H1 (cell line): Measurements from ENCODE around the gene WDR35. TPM values are rescaled to one million over a fixed set of nuclear protein-coding genes. Genes with fewer than 3 reads are reported as not detected.
A peak's percentile ranks its signal among the peaks of the same experiment; 100 is the strongest.

Experiments
- BRCA1 ChIP-seq: IDR thresholded peaks from 2 replicates; pipeline ENCODE4 v1.6.1; 2012; ENCODE audit warnings: low read depth, low read length, improper control_type of control experiment
- CBX5 ChIP-seq: fragments of 300-800, 300-1000 bp; sonication (generic); IDR thresholded peaks from 2 replicates; pipeline ENCODE4 v1.7.1; 2016; ENCODE audit warnings: antibody characterized with exemption, low read length, low read depth
- CHD1 ChIP-seq: IDR thresholded peaks from 2 replicates; pipeline ENCODE4 v1.6.1; 2012; ENCODE audit warnings: low read depth, low read length, improper control_type of control experiment
- CTBP2 ChIP-seq: IDR thresholded peaks from 2 replicates; pipeline ENCODE4 v1.7.0; 2011; ENCODE audit warnings: borderline replicate concordance, mild to moderate bottlenecking, moderate library complexity, mixed read lengths, low read length; ENCODE audit not compliant: insufficient read depth, insufficient read length
- HDAC2 ChIP-seq, 2 experiments: fragments of 300-600 bp in 1 of 2; sonication (generic) in 1 of 2; IDR thresholded peaks; 2 replicates each; pipeline ENCODE4 v1.6.1; 2011 to 2012; ENCODE audit warnings: low read depth in 2 of 2, low read length in 2 of 2, mild to moderate bottlenecking in 2 of 2, moderate library complexity in 2 of 2, borderline replicate concordance in 1 of 2, inconsistent platforms in 1 of 2
- KDM4A ChIP-seq: IDR thresholded peaks from one replicate; pipeline ENCODE4 v1.7.1; 2012; ENCODE audit warnings: low read depth, mild to moderate bottlenecking, moderate library complexity, low read length, inconsistent platforms; ENCODE audit not compliant: severe bottlenecking
- KDM5A ChIP-seq: fragments of 200-600 bp; IDR thresholded peaks from 2 replicates; pipeline ENCODE4 v1.7.1; 2012; ENCODE audit warnings: mild to moderate bottlenecking, low read length, inconsistent platforms, mixed read lengths
- MAFK ChIP-seq: IDR thresholded peaks from 2 replicates; pipeline ENCODE4 v1.6.1; 2012; ENCODE audit warnings: low read depth, mild to moderate bottlenecking, improper control_type of control experiment, low read length
- PHF8 ChIP-seq: fragments of 200-600 bp; sonication (generic); conservative IDR thresholded peaks from 2 replicates; pipeline ENCODE4 v1.7.1; 2012; ENCODE audit warnings: low read depth, mild to moderate bottlenecking, inconsistent platforms, low read length, moderate library complexity
- POLR2A ChIP-seq, 2 experiments: IDR thresholded peaks; 1 replicate in 1 of 2; 2 replicates in 1 of 2; pipeline ENCODE4 v1.6.1; 2011; ENCODE audit warnings: low read depth in 2 of 2, low read length in 2 of 2, mild to moderate bottlenecking in 2 of 2; ENCODE audit errors: control extremely low read depth in 1 of 2
- POLR2AphosphoS5 ChIP-seq: IDR thresholded peaks from 2 replicates; pipeline ENCODE4 v1.6.1; 2011; ENCODE audit warnings: low read depth, low read length
- RAD21 ChIP-seq, 2 experiments: IDR thresholded peaks in 1 of 2; conservative IDR thresholded peaks in 1 of 2; 2 replicates each; pipeline ENCODE4 v1.6.1; 2011; ENCODE audit warnings: low read depth in 2 of 2, low read length in 2 of 2, improper control_type of control experiment in 1 of 2, inconsistent platforms in 1 of 2, mild to moderate bottlenecking in 1 of 2, moderate library complexity in 1 of 2
- RBBP5 ChIP-seq: IDR thresholded peaks from 2 replicates; pipeline ENCODE4 v1.7.1; 2012; ENCODE audit warnings: low read depth, mild to moderate bottlenecking, inconsistent platforms, low read length, moderate library complexity, borderline replicate concordance
- RXRA ChIP-seq: IDR thresholded peaks from 2 replicates; pipeline ENCODE4 v1.6.1; 2011; ENCODE audit warnings: low read depth, mild to moderate bottlenecking, low read length, moderate library complexity; ENCODE audit not compliant: insufficient read depth
- SIN3A ChIP-seq, 2 experiments: IDR thresholded peaks in 1 of 2; conservative IDR thresholded peaks in 1 of 2; 2 replicates each; pipeline ENCODE4 v1.6.1; 2011 to 2012; ENCODE audit warnings: low read length in 2 of 2, improper control_type of control experiment in 1 of 2, low read depth in 1 of 2, mild to moderate bottlenecking in 1 of 2
- TAF1 ChIP-seq: IDR thresholded peaks from 2 replicates; pipeline ENCODE4 v1.6.1; 2011; ENCODE audit warnings: mild to moderate bottlenecking, low read depth, low read length
- TCF12 ChIP-seq: IDR thresholded peaks from 2 replicates; pipeline ENCODE4 v1.6.1; 2011; ENCODE audit warnings: low read depth, mild to moderate bottlenecking, low read length
- YY1 ChIP-seq: IDR thresholded peaks from 2 replicates; pipeline ENCODE4 v1.6.1; 2011; ENCODE audit warnings: low read depth, mild to moderate bottlenecking, low read length
- ZNF274 ChIP-seq: IDR thresholded peaks from 2 replicates; pipeline ENCODE4 v1.7.0; 2012; ENCODE audit warnings: low read length, borderline replicate concordance; ENCODE audit errors: extremely low read depth
- polyA plus RNA-seq, 7 experiments: library from polyadenylated mRNA; depleted of rRNA in 3 of 7; stranded (reverse) in 5 of 7; unstranded in 2 of 7; fragments of >200 nt in 5 of 7; fragments of 200-250 nt in 2 of 7; gene quantifications; 1 replicate in 5 of 7; 2 replicates in 1 of 7; 4 replicates in 1 of 7; pipeline versions ENCODE4 v1.2.1 to v1.2.3, GENCODE V29; 2011 to 2013; ENCODE audit warnings: missing spikeins in 2 of 7, mixed read lengths in 2 of 7
- total RNA-seq: library from RNA; stranded (reverse); fragmentation: NEBNext Ultra II Directional; extraction: Animal tissue kit (Norgen Biotek cat#: 25700); gene quantifications from 2 replicates; pipeline ENCODE4 v1.2.1, GENCODE V29; 2021
- TF ChIP-seq, protein P1 (sequence below): IDR thresholded peaks from 2 replicates; pipeline ENCODE4 v1.6.1; 2011; ENCODE audit warnings: low read depth, mild to moderate bottlenecking, low read length; ENCODE audit not compliant: insufficient read depth
- TF ChIP-seq, protein P2 (sequence below): IDR thresholded peaks from 2 replicates; pipeline ENCODE4 v1.6.1; 2012; ENCODE audit warnings: inconsistent platforms
- TF ChIP-seq, protein P3 (sequence below): IDR thresholded peaks from 2 replicates; pipeline ENCODE4 v1.6.1; 2012; ENCODE audit warnings: inconsistent platforms

Gene WDR35
- total and polyA plus RNA-seq, 2 of the 8 experiments (the other 6 are each of a cell fraction or from before 2014, with no cell fraction given) = 9.0 to 25.5 TPM

DNA sequence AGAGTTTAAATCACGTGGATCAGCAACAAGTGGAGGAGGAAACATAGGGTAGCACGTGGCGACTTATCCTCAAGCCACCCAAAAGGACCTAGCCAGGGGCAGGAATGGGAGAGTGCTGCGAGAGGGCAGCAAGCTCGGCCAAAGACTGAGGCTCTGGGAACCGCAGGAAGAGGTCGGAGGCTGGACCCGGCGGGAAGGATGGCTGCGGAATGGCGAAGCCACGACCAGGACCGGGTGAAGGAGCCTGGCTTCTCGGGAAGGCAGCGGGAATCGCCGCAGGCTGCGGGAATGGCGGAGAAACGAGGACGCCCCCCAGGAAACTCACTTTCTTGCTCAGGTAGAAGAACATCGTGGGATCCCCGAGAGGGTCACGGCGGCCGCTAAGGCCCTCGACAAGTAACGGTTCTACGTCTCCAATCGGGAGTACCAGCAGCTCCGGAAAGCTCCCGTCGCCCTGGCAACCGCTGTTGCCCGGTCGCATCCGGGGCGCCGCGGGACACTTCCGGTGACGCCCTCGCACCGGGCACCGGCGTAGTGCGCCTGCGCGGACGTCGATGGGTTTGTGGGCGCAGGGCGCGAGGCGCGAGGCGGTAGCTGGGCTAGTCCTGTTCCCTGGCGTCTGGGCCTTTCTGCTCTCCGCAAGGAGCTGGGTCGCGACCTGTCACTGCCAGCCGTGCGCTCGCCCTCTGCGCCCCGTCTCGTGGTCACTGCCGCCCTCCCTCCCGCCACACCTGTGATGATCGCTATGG is at the start of gene WDR35 (continued):
- no peak for TF ChIP-seq RXRA
- peak; percentile 72 for TF ChIP-seq YY1
- peak in 1 of 2 experiments; percentile 84; a peak in 1 of 4 replicates for TF ChIP-seq HDAC2 (IDR thresholded peaks at IDR 0.05; ENCODE audit: borderline replicate concordance in 1 of 2, low read depth in 2 of 2, low read length in 2 of 2)
- TF ChIP-seq, protein P1, sequence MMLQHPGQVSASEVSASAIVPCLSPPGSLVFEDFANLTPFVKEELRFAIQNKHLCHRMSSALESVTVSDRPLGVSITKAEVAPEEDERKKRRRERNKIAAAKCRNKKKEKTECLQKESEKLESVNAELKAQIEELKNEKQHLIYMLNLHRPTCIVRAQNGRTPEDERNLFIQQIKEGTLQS = no peak
- peak; percentile 81 for TF ChIP-seq CTBP2
- TF ChIP-seq TCF12 = no peak
- peak; percentile 77 for TF ChIP-seq TAF1
- TF ChIP-seq KDM4A = peak; percentile 95
- peak; percentile 78 for TF ChIP-seq POLR2AphosphoS5
- TF ChIP-seq ZNF274 = no peak
- TF ChIP-seq MAFK = no peak
- TF ChIP-seq SIN3A (conservative IDR thresholded peaks at IDR 0.05 in 1 of 2, IDR thresholded peaks at IDR 0.05 in 1 of 2; ENCODE audit: low read depth in 1 of 2, low read length in 2 of 2) = peak; percentile 75 to 83; a peak in 2 of 4 replicates
- TF ChIP-seq CHD1 = no peak
- no peak for TF ChIP-seq BRCA1
- TF ChIP-seq, protein P2, sequence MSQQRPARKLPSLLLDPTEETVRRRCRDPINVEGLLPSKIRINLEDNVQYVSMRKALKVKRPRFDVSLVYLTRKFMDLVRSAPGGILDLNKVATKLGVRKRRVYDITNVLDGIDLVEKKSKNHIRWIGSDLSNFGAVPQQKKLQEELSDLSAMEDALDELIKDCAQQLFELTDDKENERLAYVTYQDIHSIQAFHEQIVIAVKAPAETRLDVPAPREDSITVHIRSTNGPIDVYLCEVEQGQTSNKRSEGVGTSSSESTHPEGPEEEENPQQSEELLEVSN = peak; percentile 83
- TF ChIP-seq CBX5 = no peak
- TF ChIP-seq RBBP5 = peak; percentile 83
- peak; percentile 70 to 87 for TF ChIP-seq POLR2A (IDR thresholded peaks at IDR 0.05; ENCODE audit: control extremely low read depth in 1 of 2, low read depth in 2 of 2, low read length in 2 of 2)
- TF ChIP-seq, protein P3, sequence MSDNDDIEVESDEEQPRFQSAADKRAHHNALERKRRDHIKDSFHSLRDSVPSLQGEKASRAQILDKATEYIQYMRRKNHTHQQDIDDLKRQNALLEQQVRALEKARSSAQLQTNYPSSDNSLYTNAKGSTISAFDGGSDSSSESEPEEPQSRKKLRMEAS = peak; percentile 91
- peak; percentile 66 for TF ChIP-seq PHF8
- no peak for TF ChIP-seq KDM5A
- 0 out of 4 replicates have a peak, but pooled peaks of 1 of the 2 experiments have one; percentile 1 for TF ChIP-seq RAD21 (IDR thresholded peaks at IDR 0.05 in 1 of 2, conservative IDR thresholded peaks at IDR 0.05 in 1 of 2; ENCODE audit: low read depth in 2 of 2, low read length in 2 of 2)
